HG02970 (cell line): Measurements from ENCODE around the gene RTKN2.
"Not testable (repeated sequence)": the region's sequence is repeated elsewhere in the genome, so short reads cannot be mapped to it uniquely, and the experiment has no call there.

ENCODE experiments used
- ATAC-seq: cut with Tn5 transposase; IDR thresholded peaks from one replicate; pipeline ENCODE4 v1.9.1; 2021; ENCODE audit warnings: mild to moderate bottlenecking, moderate library complexity, moderate number of reproducible peaks; ENCODE audit not compliant: unreplicated experiment, low FRiP score

RTKN2 gene

GRCh38 chr10:62268399-62269114 lies at the start of gene RTKN2:
Gene RTKN2 (minus strand): TSS chr10:62268844. CDS start chr10:62268610, 234 bp downstream.
- no peak for ATAC-seq

- no peak for ATAC-seq
These were observed 48.6 kb upstream of the RTKN2 start for GRCh38 chr10:62317257-62317656.

DNA sequence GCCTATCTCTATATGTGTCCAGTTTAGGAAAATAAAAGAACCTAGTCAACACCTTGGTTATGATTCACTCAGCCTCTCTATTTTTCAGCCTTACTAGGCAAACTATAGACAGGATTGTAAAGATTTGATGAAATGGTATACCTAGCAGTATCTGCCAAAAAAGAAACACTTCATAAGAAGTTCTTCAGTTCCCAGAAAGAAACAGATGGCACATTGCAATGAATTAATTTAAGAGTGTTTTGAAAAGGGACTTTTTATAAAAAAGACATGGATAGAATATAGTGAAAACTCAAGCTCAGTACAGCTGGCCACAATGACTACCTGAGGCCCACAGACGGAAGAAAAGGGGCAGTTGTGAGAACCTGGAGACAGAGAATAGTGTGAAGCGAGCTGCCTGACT lies 40.6 kb upstream of the RTKN2 start:
- ATAC-seq, result no peak

DNA sequence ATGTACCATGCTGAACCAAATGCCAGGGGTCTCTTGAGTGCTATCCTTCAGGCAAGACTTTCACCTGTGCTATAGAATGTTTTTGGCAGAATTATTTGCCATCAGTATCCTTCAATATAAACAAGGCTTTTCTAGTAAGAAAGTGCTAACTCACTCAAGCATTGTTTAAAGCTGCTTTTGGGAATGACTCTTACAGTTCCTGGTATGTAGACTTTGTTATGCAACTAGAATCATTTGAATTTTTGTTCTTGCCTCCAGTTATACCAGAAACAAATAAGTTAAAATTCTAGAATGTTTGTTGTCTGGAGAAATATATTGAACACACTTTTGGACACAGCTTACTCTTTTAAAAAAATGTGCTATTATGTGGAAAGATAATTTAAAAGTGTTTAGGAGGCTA lies 39.5 kb upstream of the RTKN2 start:
- ATAC-seq, result no peak

GRCh38 chr10:62307635-62308034 lies 39.0 kb upstream of the RTKN2 start:
- ATAC-seq, result no peak

DNA sequence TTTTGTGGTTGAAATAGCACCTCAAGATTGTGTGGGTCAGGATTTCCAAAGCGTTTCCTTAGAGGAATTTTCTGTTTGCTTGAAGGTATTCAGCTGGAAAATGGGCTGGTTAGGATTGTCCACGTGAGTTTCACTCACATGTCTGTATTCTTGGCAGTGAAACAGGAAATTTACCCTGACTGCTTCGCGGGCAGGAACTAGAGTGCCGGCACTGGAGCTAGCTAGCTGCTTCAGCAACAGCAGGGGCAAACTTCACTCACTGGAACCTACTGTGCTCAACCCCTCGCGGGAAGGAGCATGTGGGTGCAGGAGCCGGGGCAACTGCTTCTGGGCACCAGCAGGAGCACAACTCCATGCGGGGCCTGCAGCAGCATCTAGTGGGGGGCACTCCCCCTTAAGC lies 38.0 kb upstream of the RTKN2 start:
- ATAC-seq, result no peak

DNA sequence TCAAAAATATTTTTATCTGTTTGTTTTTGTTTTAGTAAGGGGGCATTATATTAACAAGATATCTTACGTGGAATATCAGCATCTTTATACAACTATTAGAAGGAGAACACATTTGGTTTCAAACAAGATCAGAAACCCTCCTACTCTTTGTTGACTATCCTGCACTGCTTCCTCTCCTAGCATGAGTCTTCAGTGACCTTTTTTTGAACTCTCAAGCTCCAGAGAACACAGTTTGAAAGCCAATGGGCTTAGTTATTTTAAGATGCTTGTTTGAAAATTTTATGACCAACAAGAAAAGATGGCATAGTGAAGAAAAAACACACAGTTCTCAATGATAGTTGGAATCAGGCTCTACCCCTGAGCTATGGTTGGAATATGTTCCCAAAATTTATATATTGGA lies 37.2 kb upstream of the RTKN2 start:
- no peak for ATAC-seq

- ATAC-seq, result no peak
These were observed 35.3 kb upstream of the RTKN2 start for GRCh38 chr10:62303922-62304321.

DNA sequence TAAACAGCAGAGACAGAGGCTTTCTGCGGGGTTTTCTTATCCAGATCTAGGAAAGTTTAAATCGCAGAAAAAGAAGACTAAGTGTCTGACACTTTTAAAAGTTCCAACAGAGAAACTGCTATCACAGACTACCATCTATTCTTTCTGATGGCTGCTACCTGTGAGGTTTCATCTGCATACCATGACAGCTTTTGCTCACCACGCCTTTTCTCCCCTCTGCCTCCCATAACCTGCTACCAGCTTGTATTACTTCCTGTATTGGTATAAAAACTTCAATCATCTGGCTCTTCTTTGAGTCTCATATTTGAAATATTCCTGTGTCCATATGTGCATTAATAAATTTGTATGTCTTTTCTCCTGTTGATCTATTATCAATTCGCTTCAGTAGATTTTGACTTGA lies 34.1 kb upstream of the RTKN2 start:
- no peak for ATAC-seq

DNA sequence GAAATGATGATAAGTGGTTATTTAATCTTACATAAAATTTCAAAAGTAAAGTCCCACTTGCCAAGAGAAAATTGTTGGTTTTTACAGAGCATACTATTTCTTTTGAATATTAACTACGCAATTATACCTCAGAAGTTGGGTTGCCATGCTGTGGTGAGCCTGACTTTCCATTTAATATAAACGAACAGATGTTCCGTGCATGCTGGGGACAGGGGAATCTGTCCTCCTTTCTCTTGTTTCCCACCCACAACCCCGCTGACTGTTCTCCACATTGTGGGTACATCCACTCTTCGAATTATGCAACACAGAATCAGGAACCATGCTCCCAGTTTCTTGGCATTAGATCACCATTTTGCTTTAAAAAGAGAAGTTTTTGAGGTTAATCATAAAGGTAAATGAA lies 29.2 kb upstream of the RTKN2 start:
- no peak for ATAC-seq

DNA sequence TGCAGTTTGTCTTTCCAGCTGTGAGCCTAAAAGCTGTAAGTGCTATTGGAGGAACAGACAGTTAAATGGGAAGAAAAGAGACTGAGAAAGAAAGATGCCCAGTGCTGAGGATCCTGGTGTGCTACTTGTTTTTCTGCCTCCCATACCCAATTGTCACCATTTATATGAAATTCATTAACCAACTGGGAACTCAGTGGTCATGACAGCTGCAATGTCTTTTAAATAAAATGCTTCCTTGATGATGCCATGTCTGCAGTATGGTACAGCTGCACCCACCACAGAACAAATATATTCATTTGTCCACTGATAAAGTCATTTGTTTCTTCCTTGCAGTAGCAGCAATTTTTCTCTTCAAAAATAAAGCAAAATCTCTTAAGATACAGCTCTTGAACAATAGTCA lies 15.6 kb upstream of the RTKN2 start:
- no peak for ATAC-seq

DNA sequence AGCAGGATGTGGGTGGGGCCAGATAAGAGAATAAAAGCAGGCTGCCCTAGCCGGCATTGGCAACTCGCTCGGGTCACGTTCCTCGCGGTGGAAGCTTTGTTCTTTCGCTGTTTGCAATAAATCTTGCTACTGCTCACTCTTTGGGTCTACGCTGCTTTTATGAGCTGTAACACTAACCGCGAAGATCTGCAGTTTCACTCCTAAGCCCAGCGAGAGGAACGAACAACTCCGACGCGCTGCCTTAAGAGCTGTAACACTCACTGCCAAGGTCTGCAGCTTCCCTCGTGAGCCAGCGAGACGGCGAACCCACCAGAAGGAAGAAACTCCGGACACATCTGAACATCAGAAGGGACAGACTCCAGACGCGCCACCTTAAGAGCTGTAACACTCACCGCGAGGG lies 12.7 kb upstream of the RTKN2 start:
- ATAC-seq, result not testable (repeated sequence)

DNA sequence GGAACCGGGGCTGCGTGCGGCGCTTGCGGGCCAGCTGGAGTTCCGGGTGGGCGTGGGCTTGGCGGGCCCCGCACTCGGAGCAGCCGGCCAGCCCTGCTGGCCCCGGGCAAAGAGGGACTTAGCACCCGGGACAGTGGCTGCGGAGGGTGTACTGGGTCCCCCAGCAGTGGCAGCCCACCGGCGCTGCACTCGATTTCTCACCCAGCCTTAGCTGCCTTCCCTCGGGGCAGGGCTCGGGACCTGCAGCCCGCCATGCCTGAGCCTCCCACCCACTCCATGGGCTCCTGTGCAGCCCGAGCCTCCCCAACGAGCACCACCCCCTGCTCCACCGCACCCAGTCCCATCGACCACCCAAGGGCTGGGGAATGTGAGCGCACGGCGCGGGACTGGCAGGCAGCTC lies 11.7 kb upstream of the RTKN2 start:
- not testable (repeated sequence) for ATAC-seq

DNA sequence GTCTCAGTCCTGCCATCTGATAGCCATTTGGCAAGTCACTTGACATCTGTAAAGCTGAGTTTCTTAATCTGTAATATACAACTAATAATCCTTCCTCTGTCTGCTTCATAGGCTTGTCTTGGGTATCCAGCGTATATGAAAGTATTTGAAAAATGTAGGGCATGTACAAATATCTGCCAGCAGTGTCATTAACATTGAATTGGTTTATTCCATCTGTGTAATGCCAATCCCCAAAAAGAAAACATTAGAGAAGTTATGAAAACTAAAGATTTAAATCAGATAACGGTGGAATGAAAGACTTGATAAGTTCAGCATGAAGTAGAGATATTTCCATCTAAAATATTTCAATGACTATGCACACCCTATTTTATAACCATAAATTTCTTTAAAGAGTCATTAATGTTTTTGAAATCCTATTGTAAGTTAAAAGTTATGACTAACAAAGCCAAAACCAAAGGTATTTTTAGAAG lies 9.8 kb upstream of the RTKN2 start:
- ATAC-seq, result no peak

DNA sequence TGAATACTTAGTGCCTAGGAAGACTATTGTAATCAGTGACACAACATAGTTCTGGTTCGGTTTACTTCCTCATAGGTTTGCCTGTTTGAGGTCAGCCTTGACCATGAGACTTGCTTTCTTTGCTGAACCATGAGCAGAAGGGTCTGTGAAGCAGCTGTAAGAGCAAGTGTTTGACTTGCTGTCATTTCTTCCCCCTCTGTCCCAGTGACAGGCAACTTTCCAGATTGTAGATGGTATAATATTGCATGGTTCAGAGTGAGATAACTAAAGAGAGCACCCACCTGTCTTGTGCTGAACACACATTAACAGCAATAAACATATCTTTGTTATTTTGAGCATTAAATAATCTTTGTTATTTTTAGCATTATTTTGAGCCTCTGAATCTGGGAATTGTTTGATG lies 9.3 kb upstream of the RTKN2 start:
- ATAC-seq, result no peak

DNA sequence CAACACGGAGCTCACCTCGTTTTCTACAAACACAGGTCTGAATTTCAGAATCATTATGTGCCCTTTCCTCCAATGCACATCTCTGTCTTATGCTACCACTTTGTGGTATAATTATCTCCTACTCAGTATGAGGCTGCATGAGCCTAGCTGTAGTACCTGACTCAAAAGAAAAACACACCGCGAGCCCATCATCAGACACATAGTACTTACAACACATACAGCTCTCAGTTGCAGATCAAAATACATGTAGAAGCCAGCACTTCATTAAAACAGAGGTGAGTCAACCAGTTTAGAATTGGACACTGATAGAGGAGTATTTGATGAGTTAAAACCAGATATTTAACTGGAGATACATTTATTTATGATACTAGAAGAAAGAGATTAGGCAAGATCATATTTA lies 1.4 kb upstream of the RTKN2 start:
- no peak for ATAC-seq

DNA sequence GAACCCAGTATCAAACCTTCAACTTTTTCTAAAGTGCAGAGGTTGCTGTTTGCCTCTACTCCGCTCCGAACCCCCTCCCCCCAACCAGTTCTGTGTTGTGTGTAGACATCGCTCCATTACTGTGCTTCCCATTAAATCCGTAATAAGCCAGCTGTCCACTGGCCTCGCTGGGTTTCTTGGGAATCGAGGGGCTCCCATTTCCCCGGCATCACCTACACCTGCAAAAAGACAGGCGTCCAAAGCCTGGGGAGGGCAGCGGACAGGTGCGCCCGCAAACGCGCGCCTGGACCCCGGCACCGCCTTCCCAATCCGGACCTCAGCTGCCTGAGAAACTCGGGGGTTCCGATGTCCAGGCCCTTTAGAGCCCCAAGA lies 631 bp downstream of the RTKN2 start:
- ATAC-seq, result no peak

DNA sequence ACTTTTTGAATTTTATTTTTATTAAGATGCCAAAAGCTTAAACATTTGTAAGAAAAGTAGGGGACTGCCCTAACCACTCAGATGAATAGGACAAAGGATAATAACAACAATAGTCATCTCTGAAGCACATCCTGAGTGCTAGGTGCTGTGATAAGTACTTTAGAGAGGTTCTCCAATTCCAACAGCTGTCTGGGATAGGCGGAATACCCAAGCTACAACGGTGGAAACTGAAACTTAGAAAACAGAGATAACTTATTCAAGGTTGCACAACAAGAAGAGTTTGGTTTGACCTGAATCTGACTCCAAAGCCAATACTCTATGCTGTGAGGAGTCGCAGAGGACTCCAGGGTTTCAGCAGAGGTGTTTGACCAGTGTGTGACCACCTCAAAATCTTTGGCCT lies 2.0 kb downstream of the RTKN2 start:
- ATAC-seq, result no peak

DNA sequence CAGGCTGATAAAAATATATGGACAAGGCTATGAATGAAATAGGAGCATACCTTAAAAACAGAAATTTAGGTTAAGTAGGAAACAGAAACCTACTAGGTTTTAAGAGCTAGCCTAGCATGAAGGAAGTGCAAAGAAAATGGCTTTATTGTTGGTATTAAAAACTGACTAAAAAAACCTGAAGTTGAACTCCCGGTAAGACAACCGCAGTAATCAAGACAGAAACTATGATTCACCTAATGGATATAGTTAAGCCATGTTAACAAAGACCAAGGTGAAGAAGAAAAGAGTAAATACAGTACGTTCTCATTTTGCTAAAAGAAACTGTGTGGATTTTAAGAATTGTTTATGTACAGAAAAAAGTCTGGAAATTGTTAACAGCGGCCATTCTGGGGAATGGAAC lies 2.5 kb downstream of the RTKN2 start:
- no peak for ATAC-seq

DNA sequence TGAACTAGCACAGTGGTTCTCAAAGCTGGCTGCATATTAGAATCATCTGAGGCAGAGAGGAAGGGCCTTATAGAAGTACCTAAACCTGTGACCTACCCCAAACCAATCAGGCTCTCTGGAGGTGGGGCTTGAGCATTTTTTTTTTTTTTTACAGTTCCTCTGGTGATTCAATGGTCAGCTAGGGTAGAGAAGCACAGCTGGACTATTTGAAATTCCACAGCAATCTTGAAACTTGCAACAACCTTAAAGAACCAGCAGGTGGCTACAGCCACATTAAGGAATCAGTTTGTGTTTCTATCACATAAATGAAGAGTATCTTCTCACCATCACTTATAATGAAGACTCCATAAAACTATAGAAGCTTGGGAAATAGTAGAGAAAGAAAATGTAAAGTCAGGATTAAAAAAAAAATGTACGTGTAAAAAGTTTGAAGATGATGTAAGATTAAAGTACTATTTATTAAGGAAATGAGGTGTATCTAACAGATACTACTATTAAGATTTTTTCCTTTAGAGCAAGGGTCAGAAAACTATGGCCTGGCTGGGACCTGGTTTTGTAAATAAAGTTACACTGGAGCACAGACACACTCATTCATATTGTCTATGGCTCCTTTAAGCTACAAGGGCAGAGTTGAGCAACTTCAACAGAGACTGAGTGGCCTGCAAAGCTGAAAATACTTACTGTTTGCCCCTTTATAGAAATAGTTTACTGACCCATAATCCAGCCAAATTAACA lies 3.8 kb downstream of the RTKN2 start:
- no peak for ATAC-seq

GRCh38 chr10:62264126-62264525 lies 4.5 kb downstream of the RTKN2 start:
- no peak for ATAC-seq

DNA sequence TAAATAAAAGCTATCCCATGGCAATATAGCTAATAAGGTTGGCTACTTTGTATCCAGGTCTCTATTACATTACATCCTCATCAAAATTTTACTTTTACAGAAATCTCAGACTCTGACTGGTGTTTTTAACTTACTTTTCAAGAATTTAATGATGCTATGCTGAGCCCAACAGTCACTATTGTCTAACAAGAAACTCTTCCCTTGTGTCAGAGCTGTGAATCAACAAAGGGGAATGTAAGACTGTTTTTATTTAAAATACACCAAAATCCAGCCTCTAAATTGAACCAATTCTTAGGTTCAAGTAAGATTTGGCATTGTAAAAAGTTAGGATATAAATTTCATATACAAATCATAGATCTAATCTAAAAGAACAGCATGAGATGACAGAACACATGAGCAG lies 7.0 kb downstream of the RTKN2 start:
- no peak for ATAC-seq
